SK-N-SH (cell line): ENCODE measurements around the gene DIS3L2. TPM values are rescaled to one million over a fixed set of nuclear protein-coding genes. Genes with fewer than 3 reads are reported as not detected.

Source experiments
- CTCF ChIA-PET: fragments of 300-600, 350-600 bp; formaldehyde crosslinking; extraction: SDS; loops from one replicate; lab custom pipeline; 2021; lab: Yijun Ruan, JAX
- POLR2A ChIA-PET: fragments of 350-600 bp; sonication (Branson Sonifier 250); formaldehyde crosslinking; extraction: SDS; loops from one replicate; lab custom pipeline; 2020; ENCODE audit warnings: antibody characterized with exemption, inconsistent platforms; lab: Yijun Ruan, JAX
- DNase-seq: peaks from one replicate; pipeline ENCODE4 v3.0.0; 2012
- H2AFZ ChIP-seq: fragments of 200-600 bp; sonication (generic); 2 replicates; pipeline ENCODE4 v1.8.1; 2016; ENCODE audit warnings: antibody characterized with exemption, mild to moderate bottlenecking, low read depth
- H3F3A ChIP-seq: fragments of 200-600 bp; sonication (generic); replicated peaks from 2 replicates; pipeline ENCODE3; 2016; ENCODE audit warnings: antibody characterized with exemption, mild to moderate bottlenecking; ENCODE audit not compliant: insufficient read depth
- H3K27ac ChIP-seq, 2 experiments: fragments of 200-500 bp in 1 of 2; fragments of 200-600 bp in 1 of 2; sonication (Bioruptor generic) in 1 of 2; sonication (generic), shearing (Covaris generic) in 1 of 2; 2 replicates each; pipeline versions ENCODE4 v1.5.1 to v1.6.1; 2014 to 2016; ENCODE audit warnings: low read depth in 2 of 2, inconsistent platforms in 1 of 2, low read length in 1 of 2, mild to moderate bottlenecking in 1 of 2, mixed read lengths in 1 of 2
- H3K27me3 ChIP-seq: fragments of 200-600 bp; sonication (generic), shearing (Covaris generic); 2 replicates; pipeline ENCODE4 v1.6.1; 2016; ENCODE audit warnings: mixed run types; ENCODE audit not compliant: insufficient read depth
- H3K36me3 ChIP-seq, 2 experiments: fragments of 200-500 bp in 1 of 2; fragments of 200-600 bp in 1 of 2; sonication (Bioruptor generic) in 1 of 2; sonication (generic) in 1 of 2; replicated peaks in 1 of 2; 2 replicates each; pipeline versions ENCODE3 to v1.5.1; 2014 to 2016; ENCODE audit warnings: low read length in 1 of 2, mild to moderate bottlenecking in 1 of 2; ENCODE audit not compliant: insufficient read depth in 2 of 2, control insufficient read depth in 1 of 2
- H3K4me1 ChIP-seq, 2 experiments: fragments of 200-500 bp in 1 of 2; fragments of 200-600 bp in 1 of 2; sonication (Bioruptor generic) in 1 of 2; sonication (generic), shearing (Covaris generic) in 1 of 2; 2 replicates each; pipeline versions ENCODE4 v1.5.1 to v1.6.1; 2014 to 2016; ENCODE audit warnings: low read depth in 1 of 2, low read length in 1 of 2, mixed run types in 1 of 2; ENCODE audit not compliant: insufficient read depth in 2 of 2, control insufficient read depth in 1 of 2
- H3K4me2 ChIP-seq: fragments of 200-600 bp; sonication (generic), shearing (Covaris generic); 2 replicates; pipeline ENCODE4 v1.6.1; 2017; ENCODE audit warnings: mixed run types
- H3K4me3 ChIP-seq, 2 experiments: fragments of 200-500 bp in 1 of 2; fragments of 200-600 bp in 1 of 2; sonication (Bioruptor generic) in 1 of 2; sonication (generic), shearing (Covaris generic) in 1 of 2; 2 replicates each; pipeline versions ENCODE4 v1.5.1 to v1.8.1; 2014 to 2016; ENCODE audit warnings: low read depth in 2 of 2, inconsistent platforms in 1 of 2, low read length in 1 of 2, mild to moderate bottlenecking in 1 of 2, mixed read lengths in 1 of 2, moderate library complexity in 1 of 2
- H3K79me2 ChIP-seq: fragments of 200-600 bp; sonication (generic); 2 replicates; pipeline ENCODE4 v1.8.1; 2017; ENCODE audit warnings: mild to moderate bottlenecking; ENCODE audit not compliant: insufficient read depth
- H3K9ac ChIP-seq: fragments of 200-600 bp; sonication (generic); 2 replicates; pipeline ENCODE4 v1.6.1; 2017; ENCODE audit warnings: mixed run types
- H3K9me2 ChIP-seq: fragments of 200-600 bp; sonication (generic); 2 replicates; pipeline ENCODE4 v1.6.1; 2017; ENCODE audit warnings: mixed run types
- H3K9me3 ChIP-seq: fragments of 200-600 bp; sonication (generic); 2 replicates; pipeline ENCODE4 v1.6.1; 2017; ENCODE audit warnings: mixed run types, mild to moderate bottlenecking, moderate library complexity
- H4K20me1 ChIP-seq: fragments of 200-600 bp; sonication (generic); 2 replicates; pipeline ENCODE4 v1.6.1; 2017; ENCODE audit warnings: mild to moderate bottlenecking, mixed run types; ENCODE audit not compliant: insufficient read depth
- ELF1 ChIP-seq: IDR thresholded peaks from 2 replicates; pipeline ENCODE4 v1.4.0; 2012
- FOSL2 ChIP-seq: IDR thresholded peaks from 2 replicates; pipeline ENCODE4 v1.4.0; 2012; ENCODE audit warnings: low read depth, mild to moderate bottlenecking, moderate library complexity, borderline replicate concordance
- FOXM1 ChIP-seq: IDR thresholded peaks from 2 replicates; pipeline ENCODE4 v1.4.0; 2012; ENCODE audit warnings: low read depth, mild to moderate bottlenecking
- IRF3 ChIP-seq: fragments of 150-350 bp; IDR thresholded peaks from 2 replicates; pipeline ENCODE4 v1.6.1; 2016; ENCODE audit warnings: mild to moderate bottlenecking, low read depth, low read length
- JUND ChIP-seq: IDR thresholded peaks from 2 replicates; pipeline ENCODE4 v1.4.0; 2012
- MXI1 ChIP-seq: IDR thresholded peaks from 2 replicates; pipeline ENCODE4 v1.6.1; 2012; ENCODE audit warnings: mild to moderate bottlenecking, low read depth, low read length, improper control_type of control experiment
- NFIC ChIP-seq: IDR thresholded peaks from 2 replicates; pipeline ENCODE4 v1.4.0; 2012; ENCODE audit warnings: borderline replicate concordance
- NRF1 ChIP-seq: IDR thresholded peaks from 2 replicates; pipeline ENCODE4 v1.6.1; 2012; ENCODE audit warnings: low read depth, mild to moderate bottlenecking, low read length
- YY1 ChIP-seq: IDR thresholded peaks from 2 replicates; pipeline ENCODE4 v1.4.0; 2012; ENCODE audit warnings: low read depth, mild to moderate bottlenecking
- WGBS: methylation state at CpG from one replicate; pipeline ENCODE4 v1.1.6; 2017; ENCODE audit warnings: low lambda C conversion rate; 5-methylcytosine and 5-hydroxymethylcytosine counted together
- polyA plus RNA-seq, 3 experiments: library from polyadenylated mRNA; depleted of rRNA; stranded (reverse); fragments of >200 nt; gene quantifications; 2 replicates each; pipeline ENCODE4 v1.2.3, GENCODE V29; 2012
- TF ChIP-seq, protein P1 (sequence below): fragments of 200-600 bp; sonication (generic); IDR thresholded peaks from 2 replicates; pipeline ENCODE4 v1.6.1; 2017; ENCODE audit warnings: antibody characterized with exemption, mild to moderate bottlenecking, moderate library complexity

Gene DIS3L2
- polyA plus RNA-seq, 1 of the 3 experiments (the other 2 are of a cell fraction) = 17.9 TPM

DNA sequence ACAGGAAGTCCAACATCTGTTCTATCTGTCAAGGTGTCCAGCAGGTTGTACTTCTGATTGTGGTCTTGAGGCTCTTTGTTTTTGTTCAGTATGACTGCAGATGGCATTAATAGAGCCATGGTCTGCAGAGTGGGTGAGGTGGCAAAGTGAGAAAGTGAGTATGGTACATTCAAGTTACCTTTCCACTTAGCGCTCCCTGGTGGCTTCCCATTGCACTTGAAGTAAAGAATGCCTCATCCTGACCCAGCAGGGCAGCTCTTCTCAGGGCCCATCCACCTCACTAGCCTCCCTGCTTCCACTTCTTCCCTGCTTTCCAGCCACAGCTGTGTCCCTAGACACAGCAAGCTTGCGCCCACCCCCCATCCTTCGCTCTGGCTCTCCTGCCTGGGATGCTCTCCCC lies 269.0 kb downstream of the DIS3L2 start:
- no peaks in the 10 kb centered on the region for H3F3A ChIP-seq
- no peak for DNase-seq
- TF ChIP-seq, protein P1, sequence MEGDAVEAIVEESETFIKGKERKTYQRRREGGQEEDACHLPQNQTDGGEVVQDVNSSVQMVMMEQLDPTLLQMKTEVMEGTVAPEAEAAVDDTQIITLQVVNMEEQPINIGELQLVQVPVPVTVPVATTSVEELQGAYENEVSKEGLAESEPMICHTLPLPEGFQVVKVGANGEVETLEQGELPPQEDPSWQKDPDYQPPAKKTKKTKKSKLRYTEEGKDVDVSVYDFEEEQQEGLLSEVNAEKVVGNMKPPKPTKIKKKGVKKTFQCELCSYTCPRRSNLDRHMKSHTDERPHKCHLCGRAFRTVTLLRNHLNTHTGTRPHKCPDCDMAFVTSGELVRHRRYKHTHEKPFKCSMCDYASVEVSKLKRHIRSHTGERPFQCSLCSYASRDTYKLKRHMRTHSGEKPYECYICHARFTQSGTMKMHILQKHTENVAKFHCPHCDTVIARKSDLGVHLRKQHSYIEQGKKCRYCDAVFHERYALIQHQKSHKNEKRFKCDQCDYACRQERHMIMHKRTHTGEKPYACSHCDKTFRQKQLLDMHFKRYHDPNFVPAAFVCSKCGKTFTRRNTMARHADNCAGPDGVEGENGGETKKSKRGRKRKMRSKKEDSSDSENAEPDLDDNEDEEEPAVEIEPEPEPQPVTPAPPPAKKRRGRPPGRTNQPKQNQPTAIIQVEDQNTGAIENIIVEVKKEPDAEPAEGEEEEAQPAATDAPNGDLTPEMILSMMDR = peak; percentile 26; the same call in 1 of the 2 replicates
- TF ChIP-seq JUND = no peak
- TF ChIP-seq, all 33 proteins: peak for 1
- ChIA-PET POLR2A (no interaction called here), CTCF (interaction anchor here (1.0 kb wide), 1 partner anchor 89 kb away, joined by 3 read pairs; no protein-coding TSS in a partner anchor)
- peaks cover 0 to 3% of the 10 kb centered on the region in 2 experiments; a peak in 1 of 4 replicates for H3K4me1 ChIP-seq
- WGBS = 94% methylated on average over 3 of the region's 3 CpGs
- no peak overlapping the region for H3K9ac ChIP-seq
- no peaks in the 10 kb centered on the region for H3K27me3 ChIP-seq
- no peaks in the 10 kb centered on the region for H3K36me3 ChIP-seq
- no peak overlapping the region for H2AFZ ChIP-seq
- no peaks in the 10 kb centered on the region for H3K9me3 ChIP-seq
- no peaks in the 10 kb centered on the region for H4K20me1 ChIP-seq
- no peak overlapping the region for H3K4me3 ChIP-seq
- H3K27ac ChIP-seq = no peak overlapping the region
- H3K79me2 ChIP-seq = no peaks in the 10 kb centered on the region
- no peak overlapping the region for H3K4me2 ChIP-seq
- no peaks in the 10 kb centered on the region for H3K9me2 ChIP-seq

- Histone ChIP-seq H3K27ac (no peak overlapping the region), H3K79me2 (no peaks in the 10 kb centered on the region), H3K9ac (no peak overlapping the region), H3K4me1 (peaks cover 0 to 3% of the 10 kb centered on the region in 2 experiments; a peak in 1 of 4 replicates), H3K4me3 (no peak overlapping the region), H3K9me2 (no peaks in the 10 kb centered on the region), H3F3A (no peaks in the 10 kb centered on the region), H3K4me2 (no peak overlapping the region), H3K9me3 (no peaks in the 10 kb centered on the region), H3K36me3 (no peaks in the 10 kb centered on the region), H2AFZ (no peak overlapping the region), H3K27me3 (no peaks in the 10 kb centered on the region), H4K20me1 (no peaks in the 10 kb centered on the region)
- POLR2A ChIA-PET = no interaction called here
- TF ChIP-seq NRF1 = no peak
- no peak for TF ChIP-seq ELF1
- TF ChIP-seq FOXM1 = no peak
- no peak for TF ChIP-seq NFIC
- no peak for TF ChIP-seq YY1
- TF ChIP-seq MXI1 = no peak
- TF ChIP-seq FOSL2 = no peak
- no peak for TF ChIP-seq IRF3
- DNase-seq = no peak
- CTCF ChIA-PET = interaction anchor here (1.1 kb wide), 1 partner anchor 332 kb away, joined by 3 read pairs; no protein-coding TSS in a partner anchor
- whole genome bisulfite sequencing = 98% methylated on average over 4 of the region's 4 CpGs
These were observed 270.0 kb downstream of the DIS3L2 start for GRCh38 chr2:232231554-232231953.
